ENCODE measurements around the gene CCNB1.
"Not testable (repeated sequence)": the region's sequence is repeated elsewhere in the genome, so short reads cannot be mapped to it uniquely, and the experiment has no call there.

Gene CCNB1

GRCh38 chr5:69156456-69156855, 10.5 kb upstream of the CCNB1 start:
- DNase-seq (ENCODE audit: low read depth), result no peak
- H3K4me3 ChIP-seq (ENCODE audit: low read depth, low read length), result no peak overlapping the region
- no peak for TF ChIP-seq CTCF (IDR thresholded peaks at IDR 0.05; ENCODE audit: insufficient read depth, low read depth, low read length, missing control alignments)

- no peak for TF ChIP-seq CTCF (IDR thresholded peaks at IDR 0.05; ENCODE audit: insufficient read depth, low read depth, low read length, missing control alignments)
- no peak overlapping the region for H3K4me3 ChIP-seq (ENCODE audit: low read depth, low read length)
- DNase-seq (ENCODE audit: low read depth), result no peak
Observed at GRCh38 chr5:69158039-69158438, 8.9 kb upstream of the CCNB1 start.

- no peak overlapping the region for H3K4me3 ChIP-seq (ENCODE audit: low read depth, low read length)
- TF ChIP-seq CTCF (IDR thresholded peaks at IDR 0.05; ENCODE audit: insufficient read depth, low read depth, low read length, missing control alignments), result no peak
- DNase-seq (ENCODE audit: low read depth), result no peak
Observed at GRCh38 chr5:69160651-69161050, 6.3 kb upstream of the CCNB1 start.

- TF ChIP-seq CTCF (IDR thresholded peaks at IDR 0.05; ENCODE audit: insufficient read depth, low read depth, low read length, missing control alignments), result no peak
- peak overlapping the region; percentile 83 for H3K4me3 ChIP-seq (ENCODE audit: low read depth, low read length)
- peak; percentile 28 for DNase-seq (ENCODE audit: low read depth)
Observed at GRCh38 chr5:69167493-69167855, 524 bp downstream of the CCNB1 start.

- no peak for DNase-seq (ENCODE audit: low read depth)
- TF ChIP-seq CTCF (IDR thresholded peaks at IDR 0.05; ENCODE audit: insufficient read depth, low read depth, low read length, missing control alignments), result no peak
- H3K4me3 ChIP-seq (ENCODE audit: low read depth, low read length), result peak overlapping the region; percentile 83
Observed at GRCh38 chr5:69167929-69168328, 979 bp downstream of the CCNB1 start.

- H3K4me3 ChIP-seq (ENCODE audit: low read depth, low read length), result no peak overlapping the region
- TF ChIP-seq CTCF (IDR thresholded peaks at IDR 0.05; ENCODE audit: insufficient read depth, low read depth, low read length, missing control alignments), result no peak
- DNase-seq (ENCODE audit: low read depth), result no peak
Observed at GRCh38 chr5:69170495-69170894, 3.5 kb downstream of the CCNB1 start.

- TF ChIP-seq CTCF (IDR thresholded peaks at IDR 0.05; ENCODE audit: insufficient read depth, low read depth, low read length, missing control alignments), result no peak
- no peak overlapping the region for H3K4me3 ChIP-seq (ENCODE audit: low read depth, low read length)
- no peak for DNase-seq (ENCODE audit: low read depth)
Observed at GRCh38 chr5:69170969-69171368, 4.0 kb downstream of the CCNB1 start.

GRCh38 chr5:69181659-69182293, 14.8 kb downstream of the CCNB1 start:
- DNase-seq (ENCODE audit: low read depth); H3K4me3 ChIP-seq (ENCODE audit: low read depth, low read length): not testable (repeated sequence)

Data from GM12865 (cell line).